ENCODE data around the gene HES1. TPM values are rescaled to one million over a fixed set of nuclear protein-coding genes. Genes with fewer than 3 reads are reported as not detected.

The HES1 gene
- total RNA-seq, 6 experiments from 2014 or later, result 4.8 to 15.1 (median 13.4) TPM

GRCh38 chr3:194174406-194174805 is 38.5 kb downstream of the HES1 start:
- DNase-seq, result no peak
- no peak overlapping the region for H3K27ac Mint-ChIP-seq
- H3K36me3 Mint-ChIP-seq (ENCODE audit: low read depth), result no peaks in the 10 kb centered on the region
- no peak overlapping the region for H3K4me3 Mint-ChIP-seq
- H3K9me3 Mint-ChIP-seq, result no peaks in the 10 kb centered on the region
- peaks cover 36% of the 10 kb centered on the region for H3K27me3 Mint-ChIP-seq (ENCODE audit: insufficient read depth)
- no peaks in the 10 kb centered on the region for H3K4me1 Mint-ChIP-seq (ENCODE audit: low read depth)
- no peak for TF ChIP-seq CTCF (IDR thresholded peaks at IDR 0.05)

GRCh38 chr3:194174980-194175379 is 39.0 kb downstream of the HES1 start:
- TF ChIP-seq CTCF (IDR thresholded peaks at IDR 0.05), result no peak
- DNase-seq, result no peak
- no peaks in the 10 kb centered on the region for H3K4me1 Mint-ChIP-seq (ENCODE audit: low read depth)
- no peaks in the 10 kb centered on the region for H3K36me3 Mint-ChIP-seq (ENCODE audit: low read depth)
- peaks cover 31% of the 10 kb centered on the region for H3K27me3 Mint-ChIP-seq (ENCODE audit: insufficient read depth)
- no peak overlapping the region for H3K4me3 Mint-ChIP-seq
- H3K27ac Mint-ChIP-seq, result no peak overlapping the region
- no peaks in the 10 kb centered on the region for H3K9me3 Mint-ChIP-seq

GRCh38 chr3:194176274-194176991 is 40.5 kb downstream of the HES1 start:
- no peak for DNase-seq
- H3K4me1 Mint-ChIP-seq (ENCODE audit: low read depth), result no peaks in the 10 kb centered on the region
- no peaks in the 10 kb centered on the region for H3K9me3 Mint-ChIP-seq
- no peak overlapping the region for H3K4me3 Mint-ChIP-seq
- TF ChIP-seq CTCF (IDR thresholded peaks at IDR 0.05), result no peak
- H3K27me3 Mint-ChIP-seq (ENCODE audit: insufficient read depth), result peaks cover 35% of the 10 kb centered on the region
- no peaks in the 10 kb centered on the region for H3K36me3 Mint-ChIP-seq (ENCODE audit: low read depth)
- H3K27ac Mint-ChIP-seq, result no peak overlapping the region

- H3K27me3 Mint-ChIP-seq (ENCODE audit: insufficient read depth), result peaks cover 37% of the 10 kb centered on the region
These were observed 41.2 kb downstream of the HES1 start for GRCh38 chr3:194177141-194177540.

GRCh38 chr3:194178128-194178527 is 42.2 kb downstream of the HES1 start:
- DNase-seq, result no peak
- peaks cover 36% of the 10 kb centered on the region for H3K27me3 Mint-ChIP-seq (ENCODE audit: insufficient read depth)
- no peaks in the 10 kb centered on the region for H3K36me3 Mint-ChIP-seq (ENCODE audit: low read depth)
- no peaks in the 10 kb centered on the region for H3K4me1 Mint-ChIP-seq (ENCODE audit: low read depth)
- TF ChIP-seq CTCF (IDR thresholded peaks at IDR 0.05), result no peak
- H3K27ac Mint-ChIP-seq, result no peak overlapping the region
- no peaks in the 10 kb centered on the region for H3K9me3 Mint-ChIP-seq
- no peak overlapping the region for H3K4me3 Mint-ChIP-seq

More at GRCh38 chr3:194177141-194177540, 41.2 kb downstream of the HES1 start:
- Mint-ChIP-seq H3K9me3 (no peaks in the 10 kb centered on the region), H3K36me3 (ENCODE audit: low read depth) (no peaks in the 10 kb centered on the region), H3K4me1 (ENCODE audit: low read depth) (no peaks in the 10 kb centered on the region), H3K27ac (no peak overlapping the region), H3K4me3 (no peak overlapping the region)
- no peak for TF ChIP-seq CTCF (IDR thresholded peaks at IDR 0.05)
- no peak for DNase-seq

Measured in HFFc6 (cell line).